NCI-H82 treated with DMSO at 0.1 percent for 48 hours (cell line): Measurements from ENCODE around the gene ARL8A.
A peak's percentile ranks its signal among the peaks of the same experiment; 100 is the strongest.
"Not testable (repeated sequence)": the region's sequence is repeated elsewhere in the genome, so short reads cannot be mapped to it uniquely, and the experiment has no call there.

Experiments
- DNase-seq: peaks from one replicate; lab custom pipeline; 2025; ENCODE audit not compliant: unreplicated experiment; lab: John Stamatoyannopoulos, UW

ARL8A gene

DNA sequence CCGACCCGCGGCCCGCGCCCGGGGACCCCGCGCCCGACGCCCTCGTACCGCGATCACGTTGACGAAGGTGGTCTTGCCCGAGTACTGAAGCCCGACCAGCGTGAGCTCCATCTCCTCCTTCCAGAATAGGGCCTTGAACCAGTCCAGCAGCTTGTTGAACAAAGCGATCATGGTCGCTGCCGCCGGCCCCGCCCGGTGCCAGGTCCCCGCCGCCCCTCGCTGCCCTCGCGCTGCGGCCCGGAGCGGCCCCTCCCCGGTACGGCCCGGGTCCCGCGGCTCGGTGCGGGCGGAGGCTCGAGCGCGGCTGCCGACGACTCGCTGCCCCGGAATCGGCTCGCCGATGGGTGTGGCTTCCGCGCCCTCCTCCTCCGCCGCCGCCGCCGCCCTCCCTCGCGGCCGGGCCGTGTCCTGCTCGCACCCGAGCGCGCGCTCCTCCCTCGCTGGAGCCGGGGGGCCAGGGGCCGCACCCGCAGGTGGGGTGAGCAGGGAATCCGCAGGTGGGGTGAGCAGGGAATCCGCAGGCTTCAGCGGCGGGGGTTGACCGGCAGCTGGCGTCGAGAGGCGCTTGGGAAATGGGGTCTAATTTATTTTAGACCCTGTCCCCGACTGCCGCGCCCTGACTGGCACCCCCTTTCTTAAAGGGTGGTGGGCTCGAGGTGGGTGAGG lies at the start of gene ARL8A:
Gene ARL8A (minus strand): TSS at position 336 of the 666 bp plus-strand sequence. CDS start 165 bp downstream, at position 171.
- no peak for DNase-seq

DNA sequence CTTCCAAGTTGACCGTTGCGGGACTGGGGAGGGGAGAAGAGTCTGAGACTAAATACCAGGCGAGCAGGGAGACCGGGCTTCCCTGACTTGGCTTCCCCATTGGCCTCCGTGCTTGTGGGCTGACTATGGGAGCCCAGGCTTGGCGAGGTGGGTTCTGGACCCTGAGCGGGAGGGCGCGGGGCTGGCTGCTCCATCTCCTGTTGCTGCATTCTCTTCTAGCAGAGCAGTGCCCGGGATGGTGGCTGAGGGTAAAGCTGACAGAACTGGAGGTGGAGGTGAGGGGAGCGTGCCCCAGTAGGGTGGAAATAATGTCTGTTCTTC lies 49.8 kb upstream of the ARL8A start:
- DNase-seq: no peak

- DNase-seq: no peak
Measured at GRCh38 chr1:202193614-202194327, 49.2 kb upstream of the ARL8A start, which contains the start of gene LGR6. TSS of gene LGR6 (plus strand) at chr1:202193799. CDS start at chr1:202193990, 191 bp downstream.

DNA sequence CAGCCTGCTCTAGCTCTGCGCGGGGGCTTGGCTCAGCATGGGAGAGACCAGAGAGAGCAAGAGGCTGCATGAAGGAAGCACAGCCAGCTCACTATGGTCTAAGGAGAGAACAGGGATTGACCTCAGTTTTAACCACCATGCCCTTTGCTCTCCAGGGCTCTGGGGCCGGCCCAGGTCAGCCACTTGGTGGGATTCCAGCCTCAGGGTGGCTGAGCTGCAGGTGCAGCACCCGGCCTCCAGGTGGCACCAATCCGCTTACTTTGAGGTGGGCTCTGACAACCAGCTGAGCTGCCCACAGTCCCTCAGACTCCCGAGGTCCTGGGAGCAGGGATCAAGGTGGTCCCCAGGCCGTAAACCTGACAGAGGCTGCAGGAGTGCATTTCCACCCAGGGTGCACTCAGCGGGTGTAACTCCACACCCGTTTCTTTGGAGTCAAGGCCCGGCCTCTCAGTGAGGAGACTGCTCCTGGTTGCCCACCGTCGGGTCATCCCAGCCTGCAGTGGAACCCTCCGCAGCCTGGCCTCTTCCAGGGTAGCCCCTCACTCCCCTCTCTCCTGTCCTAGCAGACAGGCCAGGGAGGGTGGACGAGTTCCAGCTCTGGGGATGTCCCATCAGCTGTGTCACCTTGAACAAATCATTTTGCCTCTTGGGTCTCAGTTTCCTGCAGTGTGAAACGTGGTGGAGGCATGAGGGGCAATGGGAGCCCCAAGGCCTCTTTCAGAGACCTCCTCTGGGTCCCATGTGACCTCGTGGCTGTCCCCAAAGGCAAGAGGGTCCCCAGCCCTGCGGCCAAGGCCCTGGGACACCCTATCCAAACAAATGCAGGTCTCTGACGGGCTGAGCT lies 48.5 kb upstream of the ARL8A start:
- no peak for DNase-seq

DNA sequence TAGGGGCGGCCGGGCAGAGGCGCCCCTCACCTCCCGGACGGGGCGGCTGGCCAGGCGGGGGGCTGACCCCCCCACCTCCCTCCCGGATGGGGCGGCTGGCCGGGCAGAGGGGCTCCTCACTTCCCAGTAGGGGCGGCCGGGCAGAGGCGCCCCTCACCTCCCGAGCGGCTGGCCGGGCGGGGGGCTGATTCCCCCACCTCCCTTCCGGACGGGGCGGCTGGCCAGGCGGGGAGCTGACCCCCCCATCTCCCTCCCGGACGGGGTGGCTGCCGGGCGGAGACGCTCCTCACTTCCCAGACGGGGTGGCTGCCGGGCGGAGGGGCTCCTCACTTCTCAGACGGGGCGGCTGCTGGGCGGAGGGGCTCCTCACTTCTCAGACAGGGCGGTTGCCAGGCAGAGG lies 46.9 kb upstream of the ARL8A start:
- DNase-seq: not testable (repeated sequence)

- DNase-seq: no peak
Measured at GRCh38 chr1:202189918-202190715, 45.6 kb upstream of the ARL8A start.

GRCh38 chr1:202189001-202189790 lies 44.7 kb upstream of the ARL8A start:
- DNase-seq: peak; percentile 47

- DNase-seq: no peak
Measured at GRCh38 chr1:202187697-202188407, 43.3 kb upstream of the ARL8A start.

- DNase-seq: no peak
Measured at GRCh38 chr1:202187041-202187671, 42.6 kb upstream of the ARL8A start.

DNA sequence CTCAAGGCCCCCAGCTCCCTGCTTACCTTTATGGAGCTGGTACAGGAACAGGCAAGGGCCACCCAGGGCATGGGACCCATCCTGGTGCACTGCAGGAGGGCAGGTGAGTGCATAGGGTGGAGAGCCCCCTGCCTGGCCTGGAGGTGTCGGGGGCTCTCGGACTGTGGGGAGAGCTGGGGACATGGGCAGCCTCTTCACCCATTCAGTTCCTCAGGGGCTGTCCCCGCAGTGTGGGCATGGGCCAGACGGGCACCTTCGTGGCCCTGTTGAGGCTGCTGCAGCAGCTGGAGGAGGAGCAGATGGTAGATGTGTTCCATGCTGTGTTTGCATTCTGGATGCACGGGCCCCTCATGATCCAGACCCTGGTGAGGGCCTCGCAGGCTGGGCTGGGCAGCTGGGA lies 41.8 kb upstream of the ARL8A start:
- no peak for DNase-seq

GRCh38 chr1:202184750-202185460 lies 40.4 kb upstream of the ARL8A start:
- DNase-seq: peak; percentile 90

GRCh38 chr1:202182040-202182877 lies 37.7 kb upstream of the ARL8A start:
- DNase-seq: peak; percentile 40

DNA sequence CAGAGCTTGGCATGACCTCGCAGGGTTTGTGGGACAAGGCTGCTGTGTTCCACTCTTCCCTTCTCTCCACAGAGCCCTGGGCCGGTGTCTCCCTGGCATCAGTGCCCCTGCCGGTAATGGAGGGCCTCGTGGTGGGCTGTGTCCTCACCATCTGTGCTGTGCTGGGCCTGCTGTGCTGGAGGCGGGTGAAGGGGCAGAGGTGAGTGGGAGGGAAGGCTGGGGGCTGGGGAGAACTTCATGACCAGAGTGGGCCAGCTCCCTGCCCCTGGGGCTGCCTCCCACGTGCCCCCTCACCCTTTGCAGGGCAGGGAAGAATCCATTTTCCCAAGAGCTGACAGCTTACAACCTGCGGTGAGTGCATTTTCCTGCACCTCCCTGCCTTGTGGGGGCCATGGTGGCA lies 37.0 kb upstream of the ARL8A start:
- no peak for DNase-seq

- not testable (repeated sequence) for DNase-seq
Measured at GRCh38 chr1:202180751-202181139, 36.2 kb upstream of the ARL8A start.

DNA sequence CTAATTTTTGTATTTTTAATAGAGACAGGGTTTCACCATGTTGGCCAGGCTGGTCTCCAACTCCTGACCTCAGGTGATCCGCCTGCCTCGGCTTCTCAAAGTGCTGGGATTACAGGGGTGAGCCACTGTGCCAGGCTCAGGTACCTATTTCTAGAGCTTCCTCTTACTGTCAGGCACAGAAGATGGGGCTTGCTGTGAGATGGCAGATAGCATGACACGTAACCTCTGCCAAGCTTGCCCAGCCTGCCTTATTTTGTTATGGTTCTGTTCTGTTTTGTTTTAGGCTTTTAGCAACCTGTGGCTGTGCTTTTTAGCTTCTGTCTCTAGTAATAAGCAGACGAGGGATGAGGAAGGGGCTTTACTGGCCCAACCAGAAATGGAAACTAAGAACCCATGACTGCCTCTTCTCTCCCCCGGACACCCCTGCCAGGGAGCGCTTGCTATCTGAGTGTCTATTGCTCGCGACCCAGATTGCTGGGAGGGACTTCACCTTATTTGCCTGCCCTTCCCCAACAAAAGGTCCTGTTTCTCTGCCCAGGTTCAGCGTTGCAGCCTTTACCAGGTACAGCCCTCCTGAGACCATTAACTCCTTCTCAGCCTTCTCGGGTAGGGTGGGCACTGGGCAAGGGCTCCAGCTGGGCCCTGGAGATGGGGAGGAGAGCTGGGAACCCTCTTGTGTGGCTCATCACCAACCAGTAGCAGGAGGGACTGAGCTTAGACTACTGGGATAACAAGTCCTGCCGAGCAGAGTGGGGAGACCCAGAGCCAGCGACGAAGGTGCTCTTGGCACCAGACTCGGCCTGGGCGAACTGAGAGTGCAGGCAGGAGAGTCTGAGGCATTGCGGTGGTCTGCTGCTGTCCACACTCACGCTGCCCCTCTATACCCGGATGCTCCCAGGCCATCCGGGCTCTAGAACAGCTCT lies 35.6 kb upstream of the ARL8A start:
- no peak for DNase-seq
